Gastroesophageal sphincter (tissue), 4 donors: ENCODE data around the gene ENKD1. TPM values are rescaled to one million over a fixed set of nuclear protein-coding genes. Genes with fewer than 3 reads are reported as not detected.

Experiments
- ATAC-seq: fragments of 150-250 bp; one replicate; pipeline ENCODE4 v1.9.1; 2016; ENCODE audit warnings: mild to moderate bottlenecking, moderate library complexity
- H3K27ac ChIP-seq, 4 donors: fragments of 200-600 bp; sonication (generic) in 3 of 4; 1 replicate in 3 of 4; 2 replicates in 1 of 4; pipeline ENCODE4 v1.5.1; 2016 to 2019
- H3K27me3 ChIP-seq: fragments of 200-600 bp; sonication (generic); one replicate; pipeline ENCODE4 v1.5.1; 2019
- H3K36me3 ChIP-seq, 2 donors: fragments of 200-600 bp; sonication (generic); one replicate each; pipeline ENCODE4 v1.5.1; 2019; ENCODE audit warnings: control low read depth in 1 of 2
- H3K4me1 ChIP-seq, 3 donors: fragments of 200-600 bp; sonication (generic); 1 replicate in 2 of 3; 2 replicates in 1 of 3; pipeline ENCODE4 v1.5.1; 2016 to 2019; ENCODE audit warnings: control low read depth in 2 of 3
- H3K4me3 ChIP-seq, 2 donors: fragments of 200-600 bp; sonication (generic); one replicate each; pipeline ENCODE4 v1.5.1; 2019; ENCODE audit warnings: mild to moderate bottlenecking in 1 of 2, moderate library complexity in 1 of 2
- H3K9me3 ChIP-seq, 3 donors: fragments of 200-600 bp; sonication (generic); one replicate each; pipeline ENCODE4 v1.5.1; 2017 to 2019; ENCODE audit warnings: control low read depth in 2 of 3
- CTCF ChIP-seq, 4 experiments: fragments of 200-600 bp in 2 of 4; fragments of 450-650 bp in 2 of 4; sonication (generic) in 1 of 4; IDR thresholded peaks; one replicate each; pipeline ENCODE4 v1.5.1; 2017 to 2019; ENCODE audit warnings: antibody characterized with exemption in 4 of 4, mild to moderate bottlenecking in 2 of 4, moderate library complexity in 2 of 4
- EP300 ChIP-seq: sonication (generic); formaldehyde crosslinking; IDR thresholded peaks from one replicate; pipeline ENCODE4 v1.6.1; 2017; ENCODE audit warnings: antibody characterized with exemption, mild to moderate bottlenecking
- POLR2A ChIP-seq, 2 donors: fragments of 450-650 bp; IDR thresholded peaks; one replicate each; pipeline ENCODE4 v1.6.1; 2017; ENCODE audit warnings: antibody characterized with exemption in 2 of 2, mild to moderate bottlenecking in 2 of 2, moderate library complexity in 1 of 2
- POLR2AphosphoS5 ChIP-seq: sonication (generic); formaldehyde crosslinking; IDR thresholded peaks from one replicate; pipeline ENCODE4 v1.6.1; 2017; ENCODE audit warnings: antibody characterized with exemption
- WGBS, 2 donors: methylation state at CpG; one replicate each; pipeline ENCODE4 v1.1.5; 2018; ENCODE audit warnings: low coverage in 1 of 2; 5-methylcytosine and 5-hydroxymethylcytosine counted together
- total RNA-seq, 4 donors: library from RNA; depleted of rRNA; stranded (reverse); fragments of >200 nt; gene quantifications; one replicate each; pipeline ENCODE4 v1.1.0, GENCODE V29; 2016

Gene ENKD1
- total RNA-seq, 4 donors from 2014 or later, result 23.0 to 33.2 (median 28.9) TPM

- ATAC-seq, result no peak
- Histone ChIP-seq H3K27me3 (peaks cover 65% of the 10 kb centered on the region), H3K27ac (no peak overlapping the region), H3K4me3 (peak overlapping the region in 1 of 2 donors; percentile 41), H3K9me3 (no peaks in the 10 kb centered on the region), H3K36me3 (no peaks in the 10 kb centered on the region), H3K4me1 (peaks cover 0 to 48% (median 7%) of the 10 kb centered on the region in 3 donors)
- no CpG with 5 or more reads among the region's 15 CpGs for WGBS, 2 donors
- no peak for TF ChIP-seq CTCF (IDR thresholded peaks at IDR 0.05)
- TF ChIP-seq POLR2AphosphoS5, result no peak
- no peak for TF ChIP-seq POLR2A (IDR thresholded peaks at IDR 0.05)
- no peak for TF ChIP-seq EP300
Observed at GRCh38 chr16:67645397-67646121, 21.0 kb downstream of the ENKD1 start.

- TF ChIP-seq EP300, result no peak
Observed at GRCh38 chr16:67644038-67644437, 22.5 kb downstream of the ENKD1 start.

GRCh38 chr16:67641779-67642708 lies 24.5 kb downstream of the ENKD1 start:
- Histone ChIP-seq H3K36me3 (peaks cover 0 to 25% of the 10 kb centered on the region in 2 donors), H3K27me3 (peaks cover 30% of the 10 kb centered on the region), H3K4me3 (no peak overlapping the region), H3K9me3 (no peaks in the 10 kb centered on the region), H3K27ac (peak overlapping the region in 3 of 4 donors; percentile 35 to 61 (median 60)), H3K4me1 (peaks cover 0 to 35% (median 7%) of the 10 kb centered on the region in 3 donors)
- 23 to 31% methylated on average over 4 to 8 of the region's 10 CpGs for WGBS, 2 donors
- TF ChIP-seq POLR2A (IDR thresholded peaks at IDR 0.05) (no peak), EP300 (no peak), POLR2AphosphoS5 (peak; percentile 75), CTCF (IDR thresholded peaks at IDR 0.05) (peak in 1 of 4 experiments; percentile 4)
- ATAC-seq, result peak; percentile 74

More at GRCh38 chr16:67644038-67644437, 22.5 kb downstream of the ENKD1 start:
- H3K4me3 ChIP-seq, result no peak overlapping the region
- no peak for ATAC-seq
- H3K36me3 ChIP-seq, result peaks cover 0 to 5% of the 10 kb centered on the region in 2 donors
- H3K27ac ChIP-seq, result no peak overlapping the region
- peaks cover 50% of the 10 kb centered on the region for H3K27me3 ChIP-seq
- H3K4me1 ChIP-seq, result peaks cover 0 to 49% (median 7%) of the 10 kb centered on the region in 3 donors
- 87% methylated on average over 3 of the region's 9 CpGs; no CpG with 5 or more reads in 1 of the 2 donors for WGBS, 2 donors
- no peaks in the 10 kb centered on the region for H3K9me3 ChIP-seq

GRCh38 chr16:67637625-67638024 lies 28.9 kb downstream of the ENKD1 start:
- 75 to 83% methylated on average over 11 to 12 of the region's 12 CpGs for WGBS, 2 donors
- peaks cover 0 to 69% of the 10 kb centered on the region in 2 donors for H3K36me3 ChIP-seq
- H3K4me3 ChIP-seq, result no peak overlapping the region
- TF ChIP-seq POLR2AphosphoS5 (no peak), EP300 (no peak), CTCF (IDR thresholded peaks at IDR 0.05) (no peak), POLR2A (IDR thresholded peaks at IDR 0.05) (no peak)
- no peaks in the 10 kb centered on the region for H3K27me3 ChIP-seq
- no peaks in the 10 kb centered on the region for H3K9me3 ChIP-seq
- ATAC-seq, result no peak
- no peak overlapping the region for H3K27ac ChIP-seq
- peaks cover 0 to 30% (median 0%) of the 10 kb centered on the region in 3 donors for H3K4me1 ChIP-seq

GRCh38 chr16:67636713-67637112 lies 29.8 kb downstream of the ENKD1 start:
- Histone ChIP-seq H3K27ac (no peak overlapping the region), H3K27me3 (no peaks in the 10 kb centered on the region), H3K9me3 (no peaks in the 10 kb centered on the region), H3K4me3 (no peak overlapping the region), H3K36me3 (peaks cover 0 to 78% of the 10 kb centered on the region in 2 donors), H3K4me1 (peaks cover 0 to 27% (median 0%) of the 10 kb centered on the region in 3 donors)
- TF ChIP-seq CTCF (IDR thresholded peaks at IDR 0.05) (no peak), POLR2A (IDR thresholded peaks at IDR 0.05) (no peak), EP300 (no peak), POLR2AphosphoS5 (no peak)
- no peak for ATAC-seq
- WGBS, 2 donors, result 93 to 94% methylated on average over 5 to 7 of the region's 8 CpGs
